Activated T-helper 17 cell treated with anti-CD3 and anti-CD28 coated beads, Interleukin-2, amount 50 U/mL, for 72 hours (primary cell): Measurements from ENCODE around the gene TSPAN6. TPM values are rescaled to one million over a fixed set of nuclear protein-coding genes. Genes with fewer than 3 reads are reported as not detected.

Experiments used
- ATAC-seq: fragments of 150-1000 bp; cut with Tn5 transposase; replicated peaks from 2 replicates; pipeline ENCODE4 v1.10.0; 2021; ENCODE audit warnings: mild to moderate bottlenecking, moderate library complexity
- H3K27ac Mint-ChIP-seq: one replicate; pipeline ENCODE4 v1.8.0; 2022; ENCODE audit warnings: mixed read lengths
- H3K27me3 Mint-ChIP-seq: one replicate; pipeline ENCODE4 v1.8.0; 2022; ENCODE audit warnings: mixed read lengths
- H3K36me3 Mint-ChIP-seq: one replicate; pipeline ENCODE4 v1.8.0; 2022; ENCODE audit warnings: low read depth, mild to moderate bottlenecking, mixed read lengths
- H3K4me1 Mint-ChIP-seq: one replicate; pipeline ENCODE4 v1.8.0; 2022; ENCODE audit warnings: mixed read lengths
- H3K4me3 Mint-ChIP-seq: one replicate; pipeline ENCODE4 v1.8.0; 2022; ENCODE audit warnings: mild to moderate bottlenecking, mixed read lengths
- H3K9me3 Mint-ChIP-seq: one replicate; pipeline ENCODE4 v1.8.0; 2022; ENCODE audit warnings: mixed read lengths
- total RNA-seq, 2 donors: library from RNA; stranded (reverse); gene quantifications; one replicate each; pipeline ENCODE4 v1.2.3, GENCODE V29; 2022

The TSPAN6 gene
- total RNA-seq, 2 donors from 2014 or later = not detected

- H3K27ac Mint-ChIP-seq = no peak within 1 kb of the TSS
- no peaks in the 10 kb centered on the region for H3K36me3 Mint-ChIP-seq
- no peak for ATAC-seq
- no peaks in the 10 kb centered on the region for H3K4me1 Mint-ChIP-seq
- H3K9me3 Mint-ChIP-seq = no peaks in the 10 kb centered on the region
- H3K4me3 Mint-ChIP-seq = no peak within 1 kb of the TSS
- peaks cover 26% of the 10 kb centered on the region for H3K27me3 Mint-ChIP-seq
These were observed 52.0 kb downstream of the TSPAN6 start, which contains the start of gene TNMD for GRCh38 chrX:100584611-100585010. Gene TNMD, plus strand, starts transcription at chrX:100584936. Its CDS starts 83 bp downstream, at chrX:100585019.

Other genes with a start within 250 kb of the TSPAN6 start
- gene PCDH19, start 226.5 kb downstream of the TSPAN6 start, total RNA-seq = not detected
- gene TNMD, start 51.9 kb downstream of the TSPAN6 start, total RNA-seq = not detected
- gene SRPX2, start 7.4 kb upstream of the TSPAN6 start, total RNA-seq = not detected
- gene SYTL4, start 95.3 kb upstream of the TSPAN6 start, total RNA-seq = not detected
- 10 to 100 TPM; 28.8 to 51.2 TPM for gene CSTF2, start 183.6 kb upstream of the TSPAN6 start, total RNA-seq
- gene NOX1, start 237.6 kb upstream of the TSPAN6 start, total RNA-seq = not detected